OCI-LY3 (cell line): ENCODE results near the gene RBCK1.
"Not testable (repeated sequence)": the region's sequence is repeated elsewhere in the genome, so short reads cannot be mapped to it uniquely, and the experiment has no call there.

ENCODE experiments used
- H2AFZ ChIP-seq: fragments of 200-600, 300-600 bp; shearing (Covaris generic); 2 replicates; pipeline ENCODE4 v1.6.0; 2014; ENCODE audit warnings: antibody characterized with exemption, low read depth, low read length
- H3K27ac ChIP-seq: fragments of 200-600, 300-600 bp; sonication (generic); 2 replicates; pipeline ENCODE4 v1.5.1; 2014; ENCODE audit warnings: mild to moderate bottlenecking, low read length, moderate library complexity, mixed read lengths
- H3K27me3 ChIP-seq: fragments of 200-600, 300-600 bp; sonication (generic); 2 replicates; pipeline ENCODE4 v1.6.1; 2014; ENCODE audit warnings: low read depth, low read length, mixed read lengths
- H3K36me3 ChIP-seq: fragments of 200-600, 300-600 bp; sonication (generic); replicated peaks from 2 replicates; pipeline ENCODE3; 2014; ENCODE audit warnings: low read depth, low read length, mixed read lengths
- H3K4me1 ChIP-seq: fragments of 300-600, 200-600 bp; sonication (generic); 2 replicates; pipeline ENCODE4 v1.6.1; 2014; ENCODE audit warnings: low read length, mixed read lengths
- H3K4me2 ChIP-seq: fragments of 200-600, 300-600 bp; sonication (generic); 2 replicates; pipeline ENCODE4 v1.6.1; 2014; ENCODE audit warnings: low read length, mixed read lengths
- H3K4me3 ChIP-seq: fragments of 300-600, 200-600 bp; sonication (generic); 2 replicates; pipeline ENCODE4 v1.5.1; 2014; ENCODE audit warnings: antibody characterized with exemption, mild to moderate bottlenecking, low read length, moderate library complexity
- H3K79me2 ChIP-seq: fragments of 300-600, 200-600 bp; shearing (Covaris generic); 2 replicates; pipeline ENCODE4 v1.6.1; 2014; ENCODE audit warnings: mild to moderate bottlenecking, low read length, mixed read lengths
- H3K9ac ChIP-seq: fragments of 300-600, 200-600 bp; shearing (Covaris generic); 2 replicates; pipeline ENCODE4 v1.6.0; 2014; ENCODE audit warnings: mild to moderate bottlenecking, low read length, moderate library complexity
- H3K9me3 ChIP-seq: fragments of 200-600, 300-600 bp; shearing (Covaris generic); 2 replicates; pipeline ENCODE4 v1.6.1; 2014; ENCODE audit warnings: low read length, mixed read lengths; ENCODE audit not compliant: insufficient read depth
- H4K20me1 ChIP-seq: fragments of 200-600, 300-600 bp; sonication (generic); 2 replicates; pipeline ENCODE4 v1.6.1; 2016; ENCODE audit warnings: low read length, mixed read lengths; ENCODE audit not compliant: insufficient read depth
- CTCF ChIP-seq: fragments of 200-600, 300-600 bp; sonication (generic); IDR thresholded peaks from 2 replicates; pipeline ENCODE4 v1.5.1; 2014; ENCODE audit warnings: antibody characterized with exemption, low read length, low read depth
- EZH2phosphoT487 ChIP-seq: fragments of 200-600 bp; shearing (Covaris generic); IDR thresholded peaks from 2 replicates; pipeline ENCODE4 v1.6.1; 2018; ENCODE audit warnings: antibody characterized with exemption, mixed run types, low read depth

RBCK1 gene

GRCh38 chr20:373171-373890, 34.8 kb upstream of the RBCK1 start:
- no peak overlapping the region for H3K27ac ChIP-seq
- no peaks in the 10 kb centered on the region for H3K79me2 ChIP-seq
- H3K9ac ChIP-seq: no peak overlapping the region
- H3K9me3 ChIP-seq: no peaks in the 10 kb centered on the region
- no peak overlapping the region for H3K4me2 ChIP-seq
- H3K27me3 ChIP-seq: peaks cover 3% of the 10 kb centered on the region; the same call in 1 of the 2 replicates
- H2AFZ ChIP-seq: no peak overlapping the region
- no peak overlapping the region for H3K4me3 ChIP-seq
- H4K20me1 ChIP-seq: no peaks in the 10 kb centered on the region
- TF ChIP-seq CTCF (no peak), EZH2phosphoT487 (no peak)
- no peaks in the 10 kb centered on the region for H3K36me3 ChIP-seq
- peaks cover 13% of the 10 kb centered on the region for H3K4me1 ChIP-seq

- Histone ChIP-seq H3K9ac (no peak overlapping the region), H3K36me3 (no peaks in the 10 kb centered on the region), H3K9me3 (no peaks in the 10 kb centered on the region), H4K20me1 (no peaks in the 10 kb centered on the region), H3K27me3 (peaks cover 3% of the 10 kb centered on the region; the same call in 1 of the 2 replicates), H3K27ac (no peak overlapping the region), H3K4me3 (no peak overlapping the region), H2AFZ (no peak overlapping the region), H3K4me1 (peaks cover 19% of the 10 kb centered on the region), H3K4me2 (no peak overlapping the region), H3K79me2 (peaks cover 5% of the 10 kb centered on the region)
- TF ChIP-seq EZH2phosphoT487 (no peak), CTCF (no peak)
Measured at GRCh38 chr20:375265-375889, 32.7 kb upstream of the RBCK1 start.

GRCh38 chr20:376089-376488, 32.0 kb upstream of the RBCK1 start:
- H3K79me2 ChIP-seq: peaks cover 9% of the 10 kb centered on the region
- no peak overlapping the region for H3K4me2 ChIP-seq
- H3K4me1 ChIP-seq: peaks cover 19% of the 10 kb centered on the region
- no peaks in the 10 kb centered on the region for H3K36me3 ChIP-seq
- no peak overlapping the region for H3K4me3 ChIP-seq
- no peak overlapping the region for H3K9ac ChIP-seq
- H3K27me3 ChIP-seq: peaks cover 3% of the 10 kb centered on the region; the same call in 1 of the 2 replicates
- no peak overlapping the region for H3K27ac ChIP-seq
- TF ChIP-seq EZH2phosphoT487: no peak
- TF ChIP-seq CTCF: no peak
- no peak overlapping the region for H2AFZ ChIP-seq
- H3K9me3 ChIP-seq: no peaks in the 10 kb centered on the region
- H4K20me1 ChIP-seq: no peaks in the 10 kb centered on the region

GRCh38 chr20:376750-377149, 31.3 kb upstream of the RBCK1 start:
- peaks cover 17% of the 10 kb centered on the region for H3K4me1 ChIP-seq
- peaks cover 15% of the 10 kb centered on the region for H3K79me2 ChIP-seq
- TF ChIP-seq CTCF: no peak
- no peak for TF ChIP-seq EZH2phosphoT487
- no peak overlapping the region for H3K27ac ChIP-seq
- peaks cover 3% of the 10 kb centered on the region; the same call in 1 of the 2 replicates for H3K27me3 ChIP-seq
- no peak overlapping the region for H3K4me2 ChIP-seq
- no peak overlapping the region for H2AFZ ChIP-seq
- H4K20me1 ChIP-seq: no peaks in the 10 kb centered on the region
- no peaks in the 10 kb centered on the region for H3K36me3 ChIP-seq
- no peaks in the 10 kb centered on the region for H3K9me3 ChIP-seq
- H3K9ac ChIP-seq: no peak overlapping the region
- H3K4me3 ChIP-seq: no peak overlapping the region

- H4K20me1 ChIP-seq, H2AFZ ChIP-seq, H3K27me3 ChIP-seq, H3K9ac ChIP-seq, H3K27ac ChIP-seq, H3K36me3 ChIP-seq, H3K9me3 ChIP-seq, H3K4me3 ChIP-seq, H3K4me2 ChIP-seq: not testable (repeated sequence)
- peaks cover 15% of the 10 kb centered on the region for H3K4me1 ChIP-seq
- H3K79me2 ChIP-seq: peaks cover 21% of the 10 kb centered on the region
Measured at GRCh38 chr20:377578-377977, 30.5 kb upstream of the RBCK1 start.
